OCI-LY7 (cell line): ENCODE measurements around the gene ABHD8.

ENCODE experiments used
- CTCF ChIP-seq: fragments of 200-600 bp; sonication (generic); conservative IDR thresholded peaks from 2 replicates; pipeline ENCODE4 v1.5.1; 2014; ENCODE audit warnings: mild to moderate bottlenecking, antibody characterized with exemption, low read length, moderate library complexity, mixed read lengths
- EZH2phosphoT487 ChIP-seq: fragments of 200-600 bp; sonication (generic); IDR thresholded peaks from 2 replicates; pipeline ENCODE4 v1.6.1; 2018; ENCODE audit warnings: low read depth, borderline replicate concordance, mild to moderate bottlenecking, mixed run types, antibody characterized with exemption, low read length, moderate library complexity, mixed read lengths

- TF ChIP-seq EZH2phosphoT487 = no peak
- no peak for TF ChIP-seq CTCF
These were observed 27.6 kb downstream of the ABHD8 start for GRCh38 chr19:17275441-17276175.
